Astrocyte (in vitro differentiated cells and primary cell): Measurements from ENCODE around the gene AGTRAP. TPM values are rescaled to one million over a fixed set of nuclear protein-coding genes. Genes with fewer than 3 reads are reported as not detected.

Source experiments
- DNase-seq: peaks from one replicate; pipeline ENCODE4 v3.0.0-alpha.2; 2010; ENCODE audit warnings: low read depth
- FAIRE-seq: peaks from 2 replicates; lab custom pipeline; 2011; peaks lifted over from hg19 to GRCh38; lab: Jason Lieb, UNC
- H2AFZ ChIP-seq: 2 replicates; pipeline ENCODE4 v1.6.0; 2012; ENCODE audit warnings: low read depth, low read length, inconsistent platforms
- H3K27ac ChIP-seq: 2 replicates; pipeline ENCODE4 v1.5.1; 2011; ENCODE audit warnings: low read depth, low read length, inconsistent platforms
- H3K27me3 ChIP-seq: 2 replicates; pipeline ENCODE4 v1.6.0; 2011; ENCODE audit warnings: low read length, inconsistent platforms; ENCODE audit not compliant: insufficient read depth
- H3K36me3 ChIP-seq: 2 replicates; pipeline ENCODE4 v1.5.1; 2011; ENCODE audit warnings: low read length, inconsistent platforms; ENCODE audit not compliant: insufficient read depth
- H3K4me1 ChIP-seq: 2 replicates; pipeline ENCODE4 v1.5.1; 2011; ENCODE audit warnings: low read length, inconsistent platforms; ENCODE audit not compliant: insufficient read depth
- H3K4me2 ChIP-seq: 2 replicates; pipeline ENCODE4 v1.6.0; 2012; ENCODE audit warnings: low read length, inconsistent platforms
- H3K4me3 ChIP-seq: 2 replicates; pipeline ENCODE4 v1.5.1; 2011; ENCODE audit warnings: low read depth, mild to moderate bottlenecking, low read length, inconsistent platforms; ENCODE audit not compliant: insufficient read depth
- H3K79me2 ChIP-seq: 2 replicates; pipeline ENCODE4 v1.6.0; 2012; ENCODE audit warnings: mild to moderate bottlenecking, low read length, inconsistent platforms; ENCODE audit not compliant: insufficient read depth
- H3K9ac ChIP-seq: 2 replicates; pipeline ENCODE4 v1.6.0; 2012; ENCODE audit warnings: mild to moderate bottlenecking, low read length, inconsistent platforms
- H3K9me3 ChIP-seq: 2 replicates; pipeline ENCODE4 v1.5.1; 2012; ENCODE audit warnings: low read depth, mild to moderate bottlenecking, low read length, inconsistent platforms; ENCODE audit not compliant: insufficient read depth
- H4K20me1 ChIP-seq: 2 replicates; pipeline ENCODE4 v1.6.0; 2012; ENCODE audit warnings: low read length, inconsistent platforms; ENCODE audit not compliant: insufficient read depth
- H3K27ac Mint-ChIP-seq: one replicate; pipeline ENCODE4 v1.8.0; 2021; ENCODE audit warnings: mild to moderate bottlenecking, mixed read lengths; ENCODE audit not compliant: unreplicated experiment
- H3K27me3 Mint-ChIP-seq: one replicate; pipeline ENCODE4 v1.8.0; 2021; ENCODE audit warnings: low read depth, mixed read lengths; ENCODE audit not compliant: unreplicated experiment
- H3K36me3 Mint-ChIP-seq: one replicate; pipeline ENCODE4 v1.8.0; 2021; ENCODE audit warnings: low read depth, mixed read lengths; ENCODE audit not compliant: unreplicated experiment
- H3K4me1 Mint-ChIP-seq: one replicate; pipeline ENCODE4 v1.8.0; 2021; ENCODE audit warnings: low read depth, mixed read lengths; ENCODE audit not compliant: unreplicated experiment
- H3K4me3 Mint-ChIP-seq: one replicate; pipeline ENCODE4 v1.8.0; 2021; ENCODE audit warnings: mild to moderate bottlenecking, moderate library complexity, mixed read lengths; ENCODE audit not compliant: unreplicated experiment
- H3K9me3 Mint-ChIP-seq: one replicate; pipeline ENCODE4 v1.8.0; 2021; ENCODE audit warnings: mild to moderate bottlenecking, mixed read lengths; ENCODE audit not compliant: unreplicated experiment
- CTCF ChIP-seq: IDR thresholded peaks from 2 replicates; pipeline ENCODE4 v1.5.1; 2011; ENCODE audit warnings: low read depth, mild to moderate bottlenecking, inconsistent platforms, low read length, moderate library complexity; ENCODE audit not compliant: insufficient read depth
- EZH2 ChIP-seq: IDR thresholded peaks from 2 replicates; pipeline ENCODE4 v1.6.1; 2012; ENCODE audit warnings: mild to moderate bottlenecking, low read length, inconsistent platforms; ENCODE audit not compliant: insufficient read depth
- total RNA-seq: library from RNA; stranded (reverse); gene quantifications from 2 replicates; pipeline ENCODE4 v1.2.1, GENCODE V29; 2021

Gene AGTRAP
- total RNA-seq, 1 donor from 2014 or later, result 38.7 TPM

GRCh38 chr1:11701981-11702803 lies 33.7 kb upstream of the AGTRAP start:
- H3K4me1 Mint-ChIP-seq, result no peaks in the 10 kb centered on the region
- H3K27me3 Mint-ChIP-seq, result peaks cover 50% of the 10 kb centered on the region
- FAIRE-seq (no peak), DNase-seq (no peak)
- no peaks in the 10 kb centered on the region for H3K36me3 Mint-ChIP-seq
- no peaks in the 10 kb centered on the region for H3K36me3 ChIP-seq
- H3K9ac ChIP-seq, result peak overlapping the region; percentile 32
- no peak overlapping the region for H3K4me3 ChIP-seq
- no peaks in the 10 kb centered on the region for H3K9me3 ChIP-seq
- H3K4me3 Mint-ChIP-seq, result no peak overlapping the region
- peaks cover 31% of the 10 kb centered on the region for H3K27me3 ChIP-seq
- H3K9me3 Mint-ChIP-seq, result no peaks in the 10 kb centered on the region
- H3K4me2 ChIP-seq, result peak overlapping the region; percentile 75
- H3K79me2 ChIP-seq, result no peaks in the 10 kb centered on the region
- peak overlapping the region; percentile 43 for H2AFZ ChIP-seq
- H3K4me1 ChIP-seq, result peaks cover 10% of the 10 kb centered on the region
- peaks cover 31% of the 10 kb centered on the region for H4K20me1 ChIP-seq
- no peak overlapping the region for H3K27ac Mint-ChIP-seq
- TF ChIP-seq EZH2 (no peak), CTCF (no peak)
- H3K27ac ChIP-seq, result no peak overlapping the region

GRCh38 chr1:11703357-11704193 lies 32.4 kb upstream of the AGTRAP start:
- no peaks in the 10 kb centered on the region for H3K9me3 ChIP-seq
- Mint-ChIP-seq H3K4me1 (no peaks in the 10 kb centered on the region), H3K36me3 (no peaks in the 10 kb centered on the region), H3K9me3 (no peaks in the 10 kb centered on the region), H3K27ac (no peak overlapping the region), H3K27me3 (peaks cover 49% of the 10 kb centered on the region), H3K4me3 (no peak overlapping the region)
- H4K20me1 ChIP-seq, result peaks cover 31% of the 10 kb centered on the region
- FAIRE-seq (no peak), DNase-seq (no peak)
- peaks cover 30% of the 10 kb centered on the region for H3K27me3 ChIP-seq
- no peak overlapping the region for H3K9ac ChIP-seq
- no peak overlapping the region for H2AFZ ChIP-seq
- no peak overlapping the region for H3K4me3 ChIP-seq
- TF ChIP-seq EZH2 (no peak), CTCF (no peak)
- no peak overlapping the region for H3K4me2 ChIP-seq
- peaks cover 10% of the 10 kb centered on the region for H3K4me1 ChIP-seq
- H3K36me3 ChIP-seq, result no peaks in the 10 kb centered on the region
- no peak overlapping the region for H3K27ac ChIP-seq
- H3K79me2 ChIP-seq, result no peaks in the 10 kb centered on the region
